ENCODE measurements around the gene ARIH1.
A peak's percentile ranks its signal among the peaks of the same experiment; 100 is the strongest.

The ARIH1 gene

GRCh38 chr15:72540606-72541237 lies 66.6 kb downstream of the ARIH1 start:
- DNase-seq (ENCODE audit: low spot score): no peak

GRCh38 chr15:72541674-72542073 lies 67.5 kb downstream of the ARIH1 start:
- no peak for DNase-seq (ENCODE audit: low spot score)

- DNase-seq (ENCODE audit: low spot score): no peak
These were observed 71.0 kb downstream of the ARIH1 start for GRCh38 chr15:72545156-72545555.

- no peak for DNase-seq (ENCODE audit: low spot score)
These were observed 80.6 kb downstream of the ARIH1 start for GRCh38 chr15:72554471-72555425.

GRCh38 chr15:72559781-72560180 lies 85.7 kb downstream of the ARIH1 start:
- no peak for DNase-seq (ENCODE audit: low spot score)

GRCh38 chr15:72560458-72560857 lies 86.3 kb downstream of the ARIH1 start:
- no peak for DNase-seq (ENCODE audit: low spot score)

- DNase-seq (ENCODE audit: low spot score): no peak
These were observed 88.3 kb downstream of the ARIH1 start for GRCh38 chr15:72562386-72562785.

- no peak for DNase-seq (ENCODE audit: low spot score)
These were observed 88.7 kb downstream of the ARIH1 start for GRCh38 chr15:72562878-72563277.

GRCh38 chr15:72564091-72564490 lies 90.0 kb downstream of the ARIH1 start:
- DNase-seq (ENCODE audit: low spot score): no peak

- DNase-seq (ENCODE audit: low spot score): no peak
These were observed 92.8 kb downstream of the ARIH1 start for GRCh38 chr15:72566973-72567372.

GRCh38 chr15:72570059-72570458 lies 95.9 kb downstream of the ARIH1 start:
- no peak for DNase-seq (ENCODE audit: low spot score)

- DNase-seq (ENCODE audit: low spot score): no peak
These were observed 105.7 kb downstream of the ARIH1 start for GRCh38 chr15:72579814-72580213.

GRCh38 chr15:72584006-72584405 lies 109.9 kb downstream of the ARIH1 start:
- no peak for DNase-seq (ENCODE audit: low spot score)

- no peak for DNase-seq (ENCODE audit: low spot score)
These were observed 110.9 kb downstream of the ARIH1 start for GRCh38 chr15:72585025-72585424.

- DNase-seq (ENCODE audit: low spot score): no peak
These were observed 111.4 kb downstream of the ARIH1 start for GRCh38 chr15:72585476-72586058.

- DNase-seq (ENCODE audit: low spot score): no peak
These were observed 114.0 kb downstream of the ARIH1 start for GRCh38 chr15:72588096-72588495.

- no peak for DNase-seq (ENCODE audit: low spot score)
These were observed 116.3 kb downstream of the ARIH1 start for GRCh38 chr15:72590427-72590826.

- peak; percentile 43 for DNase-seq (ENCODE audit: low spot score)
These were observed 117.2 kb downstream of the ARIH1 start for GRCh38 chr15:72591361-72591760.

GRCh38 chr15:72592097-72592496 lies 118.0 kb downstream of the ARIH1 start:
- DNase-seq (ENCODE audit: low spot score): no peak

GRCh38 chr15:72592676-72593075 lies 118.5 kb downstream of the ARIH1 start:
- no peak for DNase-seq (ENCODE audit: low spot score)

- DNase-seq (ENCODE audit: low spot score): no peak
These were observed 119.7 kb downstream of the ARIH1 start for GRCh38 chr15:72593838-72594237.

- peak; percentile 73 for DNase-seq (ENCODE audit: low spot score)
These were observed 125.8 kb downstream of the ARIH1 start for GRCh38 chr15:72599855-72600464.

- DNase-seq (ENCODE audit: low spot score): peak; percentile 28
These were observed 130.7 kb downstream of the ARIH1 start for GRCh38 chr15:72604794-72605193.

All from AG20443 (cell line).